Activated CD8-positive, alpha-beta memory T cell treated with anti-CD3 and anti-CD28 coated beads, Interleukin-2, amount 50 U/mL, for 24 hours (primary cell): ENCODE results near the gene PARD3.

Experiments used
- DNase-seq: peaks from one replicate; pipeline ENCODE4 v3.0.0-alpha.2; 2020; ENCODE audit errors: extremely low read depth

The PARD3 gene

DNA sequence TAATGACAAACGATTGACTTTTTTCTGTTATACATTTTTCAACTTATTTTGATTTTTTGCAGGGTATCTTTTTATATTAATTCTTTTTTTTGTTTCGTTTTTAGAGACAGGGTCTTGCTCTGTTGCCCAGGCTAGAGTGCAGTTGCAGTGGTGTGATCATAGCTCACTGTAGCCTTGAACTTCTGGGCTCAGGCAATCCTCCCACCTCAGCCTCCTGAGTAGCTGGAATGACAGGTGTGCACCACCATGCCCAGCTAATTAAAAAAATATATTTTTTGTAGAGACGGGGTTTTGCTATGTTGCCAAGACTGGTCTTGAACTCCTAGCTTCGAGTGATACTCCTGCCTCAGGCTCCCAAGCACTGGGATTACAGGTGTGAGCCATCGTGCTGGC, 601.3 kb downstream of the PARD3 start:
- no peak for DNase-seq

DNA sequence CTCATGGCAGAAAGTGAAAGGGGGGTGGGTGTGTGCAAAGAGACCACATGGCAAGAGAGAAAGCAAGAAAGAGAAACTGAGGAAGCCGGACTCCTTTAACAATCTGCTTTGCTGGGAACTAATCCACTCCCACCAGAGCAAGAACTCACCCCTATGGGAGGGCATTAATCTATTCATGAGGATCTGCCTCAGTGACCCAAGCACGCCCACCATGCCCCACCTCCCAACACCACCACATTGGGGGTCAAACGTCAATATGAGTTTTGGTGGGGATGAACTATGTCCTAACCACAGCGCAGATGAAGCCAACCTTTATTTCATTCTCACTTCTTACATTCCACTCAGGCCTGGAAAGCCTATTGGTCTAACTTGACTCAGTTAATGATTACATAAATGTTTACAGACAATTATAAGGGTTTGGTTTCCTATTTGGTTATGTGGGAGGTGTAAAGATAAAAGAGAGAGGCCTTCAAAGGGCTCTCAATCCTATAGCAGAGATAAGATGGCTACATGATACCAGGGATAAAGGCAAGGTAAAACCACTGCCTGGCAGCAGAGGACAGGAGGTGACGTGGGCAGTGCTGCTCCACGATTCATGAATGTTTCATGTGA, 601.8 kb downstream of the PARD3 start:
- DNase-seq: no peak

DNA sequence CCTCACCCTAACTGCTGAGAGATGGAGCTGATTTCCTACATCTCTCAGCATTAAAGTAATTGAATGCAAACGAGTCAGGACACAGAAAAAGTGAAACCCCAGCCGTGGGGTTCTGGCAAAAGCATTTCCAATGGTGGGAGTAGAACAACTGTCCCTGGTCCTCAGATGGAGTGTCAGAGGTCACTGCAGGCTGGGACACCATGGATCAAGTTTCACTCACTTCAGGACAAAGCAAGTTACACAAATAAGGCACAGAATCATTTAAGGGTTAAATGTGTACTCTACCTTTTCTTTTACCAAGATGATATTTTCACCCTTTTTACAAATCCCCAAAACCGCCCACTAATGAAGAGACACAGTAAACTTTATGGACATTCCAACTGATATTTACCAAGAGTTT, 607.8 kb downstream of the PARD3 start:
- no peak for DNase-seq

DNA sequence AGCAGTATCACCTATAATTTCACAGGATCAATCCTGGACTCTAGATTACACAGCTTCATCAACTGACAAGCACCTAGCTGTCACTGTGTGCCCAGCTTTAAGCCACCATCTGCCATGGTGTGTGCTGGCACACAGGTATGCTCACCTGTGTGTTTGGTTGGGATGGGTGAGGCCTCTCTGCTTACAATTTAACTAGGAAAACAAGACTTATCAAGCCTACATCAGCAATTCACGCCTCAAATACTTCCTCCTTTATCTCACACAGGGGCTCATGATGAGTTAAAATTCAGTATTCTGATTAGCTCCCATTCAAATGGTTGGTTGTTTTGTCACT, 608.2 kb downstream of the PARD3 start:
- no peak for DNase-seq

DNA sequence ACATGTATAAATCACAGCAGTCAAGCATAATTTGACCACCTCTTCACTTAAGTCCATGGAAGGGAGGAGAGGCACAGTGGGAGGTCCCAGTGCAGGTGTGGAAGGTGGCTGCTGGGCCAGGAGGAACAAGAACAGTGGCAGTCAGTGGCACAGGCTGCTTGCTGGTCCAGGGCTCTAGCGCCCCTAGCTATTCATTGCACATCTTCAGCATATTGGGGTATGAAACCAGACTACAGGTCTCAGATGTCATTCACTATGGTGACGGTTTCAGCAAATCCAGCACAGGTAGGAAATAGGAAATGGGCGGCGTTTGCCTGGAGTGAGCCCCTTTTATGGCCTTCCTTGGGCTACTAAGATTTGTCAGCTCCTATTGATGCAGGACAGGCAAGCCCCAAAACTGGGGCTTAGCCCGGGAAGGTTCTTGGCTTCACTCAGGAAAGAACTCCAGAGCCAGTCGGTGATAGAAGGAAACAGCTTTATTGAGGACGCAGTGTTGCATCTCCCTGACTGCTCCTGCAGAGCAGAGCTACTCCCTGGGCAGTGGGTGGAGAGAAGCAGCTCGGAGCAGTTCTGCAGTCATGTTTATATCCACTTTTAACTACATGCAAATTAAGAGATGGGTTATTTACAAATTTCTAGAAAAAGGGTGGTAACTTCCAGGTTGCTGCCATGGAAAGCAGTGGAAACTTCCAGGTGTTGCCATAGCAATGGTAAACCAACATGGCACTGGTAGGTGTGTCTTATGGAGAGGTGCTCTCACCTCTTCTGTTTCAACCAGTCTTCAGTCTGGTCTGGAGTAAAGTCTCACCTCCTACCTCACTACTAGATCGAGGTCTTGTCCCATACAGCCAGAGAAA, 608.8 kb downstream of the PARD3 start:
- DNase-seq: no peak

DNA sequence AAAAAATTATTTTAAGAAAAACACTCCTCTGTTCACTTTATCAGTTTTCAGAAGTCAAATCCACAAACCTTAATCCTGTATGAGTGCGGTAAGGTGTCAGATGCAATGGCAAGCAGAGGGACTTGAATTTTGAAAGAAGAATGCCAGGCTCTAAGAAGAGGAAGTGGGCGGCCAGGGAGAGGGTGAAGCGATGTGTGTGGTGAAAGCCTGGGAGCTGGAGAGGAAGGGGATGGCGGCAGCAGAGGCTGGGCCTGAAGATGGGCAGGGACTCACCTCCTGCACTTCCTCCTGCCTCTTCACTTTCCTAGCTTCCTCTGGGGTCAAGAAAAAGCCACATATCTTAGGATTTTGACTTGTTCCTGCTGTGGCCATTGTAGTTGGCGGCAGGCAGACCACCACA, 609.6 kb downstream of the PARD3 start:
- no peak for DNase-seq

DNA sequence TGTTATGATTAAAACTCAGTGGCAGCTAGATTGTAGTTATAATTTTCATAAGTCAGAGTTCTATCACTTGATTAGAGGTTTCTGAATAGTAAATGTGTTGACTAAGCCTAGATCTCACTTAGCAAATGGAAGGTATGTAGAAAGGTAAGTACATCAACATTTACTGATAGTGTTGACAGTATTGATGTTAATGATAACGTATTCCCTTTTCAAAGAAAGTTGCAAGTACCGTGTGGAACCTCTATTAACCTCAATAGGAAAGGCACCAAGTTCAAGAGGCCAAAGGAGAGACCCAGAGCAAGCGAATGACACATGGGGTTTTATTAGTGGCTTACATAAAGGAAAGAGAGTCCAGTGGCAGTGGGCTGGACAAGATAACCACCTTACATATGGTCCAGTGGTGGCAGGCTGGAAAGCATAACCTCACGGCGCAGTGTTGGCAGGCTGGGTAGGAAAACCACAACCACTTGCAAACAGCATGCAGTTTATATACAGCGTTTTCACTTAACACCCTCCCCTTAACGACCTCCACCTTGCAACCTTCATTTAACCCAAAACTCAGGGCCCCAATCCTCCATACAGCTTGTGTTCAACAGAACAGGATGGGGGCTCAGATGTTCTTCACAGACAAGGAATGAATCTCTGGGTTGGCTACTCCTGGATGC, 611.0 kb downstream of the PARD3 start:
- DNase-seq: no peak

DNA sequence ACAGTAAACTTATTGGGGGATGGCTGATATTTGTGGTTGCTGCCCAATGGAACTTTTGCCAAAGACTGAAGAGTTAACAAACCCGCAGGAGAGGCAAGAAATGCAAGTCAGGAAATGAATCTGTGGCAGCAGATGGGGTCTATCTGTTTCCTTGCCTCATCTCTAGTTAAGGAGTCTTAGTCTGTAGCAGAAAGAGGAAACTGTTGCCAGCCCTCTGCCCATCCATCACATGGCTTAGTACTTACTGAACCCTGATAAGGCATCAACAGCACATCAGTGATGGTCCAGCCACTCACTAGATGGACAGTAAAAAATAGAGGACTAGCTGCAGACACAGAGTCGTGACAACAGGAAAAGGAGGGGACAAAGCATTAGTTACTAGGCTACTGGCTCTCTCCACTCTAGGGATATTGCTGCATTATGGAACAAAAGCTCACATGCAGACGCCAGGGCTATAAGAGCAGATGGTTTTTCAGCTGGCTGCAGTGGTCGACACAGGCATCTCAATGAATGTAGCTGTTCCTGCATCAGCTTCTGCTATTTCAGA, 614.7 kb downstream of the PARD3 start:
- DNase-seq: no peak

DNA sequence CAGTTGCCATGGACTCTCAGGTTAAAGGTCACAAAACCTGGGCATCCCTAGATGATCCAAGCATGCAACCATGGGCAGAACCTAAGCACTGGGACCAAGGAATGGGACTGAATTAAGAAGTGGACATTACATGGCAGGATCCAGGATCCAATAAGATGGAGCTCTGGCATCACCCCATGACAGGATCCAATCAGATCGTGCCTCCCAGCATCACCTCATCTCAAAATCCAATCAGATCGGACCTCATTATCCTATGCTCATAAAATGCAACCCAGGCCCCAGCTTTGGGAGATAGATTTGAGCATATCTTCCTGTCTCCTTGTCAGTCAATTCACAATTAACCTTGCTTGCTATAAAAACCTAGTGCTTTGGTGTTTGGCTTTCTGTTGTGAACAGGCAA, 616.1 kb downstream of the PARD3 start:
- no peak for DNase-seq

DNA sequence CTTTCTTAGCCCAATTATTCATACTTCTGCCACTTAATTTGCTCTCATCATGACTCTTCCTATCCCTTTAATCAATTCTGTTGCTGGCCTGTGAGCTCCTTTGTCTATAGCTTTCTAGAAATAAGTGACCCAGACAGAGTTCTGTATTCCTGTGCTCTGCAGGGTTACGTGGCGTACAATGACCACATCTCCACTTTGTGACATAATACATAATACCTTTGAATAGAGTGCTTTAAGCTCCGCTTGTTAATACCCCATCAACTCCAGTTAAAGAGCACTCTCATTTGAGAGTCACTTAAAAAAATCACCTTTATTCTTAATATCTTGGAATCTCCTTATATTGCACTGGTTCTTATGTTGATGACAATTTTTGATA, 619.0 kb downstream of the PARD3 start:
- no peak for DNase-seq

DNA sequence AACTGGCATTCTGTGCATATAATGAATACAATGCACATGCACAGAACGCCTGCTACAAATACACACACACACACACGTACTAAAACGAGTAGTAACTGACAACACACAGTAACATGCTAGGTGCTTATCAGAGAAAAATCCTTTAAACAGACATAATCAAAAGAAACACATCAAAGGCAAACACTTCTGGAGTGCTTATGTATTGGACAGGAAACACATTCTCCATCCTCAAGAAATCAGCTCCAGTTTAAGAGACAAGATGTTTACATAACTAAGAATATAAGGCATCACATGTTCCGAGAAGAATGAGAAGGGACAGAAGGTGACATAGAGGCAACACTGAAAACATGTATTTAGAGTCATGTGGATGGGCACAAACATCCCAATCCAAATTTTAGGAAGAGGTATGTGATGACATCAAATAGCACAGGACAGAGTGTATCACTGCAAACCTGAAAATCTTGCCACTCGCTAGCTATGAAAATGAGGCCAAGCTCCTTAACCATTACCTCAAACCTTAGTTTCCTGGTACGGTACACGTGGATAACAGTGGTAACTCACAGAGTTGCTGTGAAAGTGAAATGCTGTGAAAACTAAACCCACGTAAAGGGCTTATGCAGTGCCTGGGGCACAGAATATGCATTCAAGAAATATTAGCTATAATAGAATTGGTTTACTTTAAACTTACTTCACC, 619.6 kb downstream of the PARD3 start:
- DNase-seq: no peak

DNA sequence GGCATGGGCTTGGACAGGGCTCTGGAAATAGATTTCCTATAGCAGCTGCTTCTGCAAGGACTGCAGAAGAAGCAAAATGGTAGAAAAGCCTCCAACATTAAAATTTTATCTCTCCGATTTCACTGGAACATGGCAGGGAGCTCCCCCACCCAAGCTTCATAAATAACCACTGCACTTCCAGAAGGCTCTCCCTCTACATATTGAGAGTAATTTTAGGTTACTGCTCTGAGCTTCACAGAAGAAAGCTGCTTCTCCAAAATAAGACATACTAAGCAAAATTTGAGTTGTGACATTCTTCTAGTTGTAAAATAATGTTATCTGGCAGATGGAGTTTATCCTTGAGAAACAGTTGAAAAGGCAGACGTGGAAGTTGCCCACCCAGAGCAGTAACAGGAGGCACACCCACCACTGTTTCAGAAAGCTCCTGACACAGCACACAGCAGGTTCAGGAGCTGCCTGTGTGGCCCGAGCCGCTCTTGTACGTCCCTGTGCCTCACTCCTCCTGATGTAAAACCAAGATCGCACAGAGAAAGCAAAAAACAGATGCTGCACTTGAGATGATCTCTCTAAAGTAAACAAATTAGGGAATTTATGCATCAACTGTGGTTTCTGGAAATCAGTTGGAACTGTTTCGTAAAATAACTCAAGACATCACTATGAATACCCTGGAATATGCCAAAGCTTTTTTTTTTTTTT, 621.0 kb downstream of the PARD3 start:
- DNase-seq: no peak

DNA sequence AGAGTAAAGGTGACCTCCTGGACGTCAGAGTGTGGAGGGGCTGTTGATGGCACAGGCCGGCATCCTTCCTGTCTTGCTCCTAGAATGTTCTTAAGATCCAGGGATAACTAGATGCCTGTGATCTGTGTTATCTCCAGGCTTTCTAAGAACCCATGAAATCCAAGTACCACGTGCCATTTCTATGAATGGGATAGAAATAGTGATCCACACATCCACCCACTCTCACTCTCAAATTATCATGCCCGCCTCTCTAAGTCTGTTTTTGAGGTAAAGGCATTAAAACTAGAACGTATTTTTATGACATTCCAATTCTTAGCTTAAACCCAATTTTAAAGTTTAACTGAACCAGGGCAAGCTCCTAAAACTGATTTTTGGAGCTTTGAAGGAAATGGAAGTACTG, 622.5 kb downstream of the PARD3 start:
- DNase-seq: no peak

DNA sequence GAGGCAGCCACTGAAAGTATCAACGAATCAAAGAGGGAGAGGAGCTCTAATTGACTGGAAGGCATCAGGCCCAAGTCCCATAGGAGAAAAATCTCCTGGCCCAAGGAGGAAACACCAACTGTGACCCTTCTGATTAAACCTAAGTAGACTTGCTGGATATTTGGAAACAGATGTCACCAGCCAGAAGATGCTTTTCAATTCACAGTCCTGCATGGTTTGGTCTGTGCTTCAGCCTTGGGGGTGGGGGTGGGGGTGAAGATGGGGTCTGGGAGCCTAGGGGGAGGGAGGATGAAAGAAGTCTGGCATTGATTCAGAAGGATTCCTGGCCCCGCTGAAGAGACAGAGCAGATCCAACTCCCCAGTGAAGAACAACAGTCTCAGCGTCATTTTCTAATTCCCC, 623.7 kb downstream of the PARD3 start:
- no peak for DNase-seq

DNA sequence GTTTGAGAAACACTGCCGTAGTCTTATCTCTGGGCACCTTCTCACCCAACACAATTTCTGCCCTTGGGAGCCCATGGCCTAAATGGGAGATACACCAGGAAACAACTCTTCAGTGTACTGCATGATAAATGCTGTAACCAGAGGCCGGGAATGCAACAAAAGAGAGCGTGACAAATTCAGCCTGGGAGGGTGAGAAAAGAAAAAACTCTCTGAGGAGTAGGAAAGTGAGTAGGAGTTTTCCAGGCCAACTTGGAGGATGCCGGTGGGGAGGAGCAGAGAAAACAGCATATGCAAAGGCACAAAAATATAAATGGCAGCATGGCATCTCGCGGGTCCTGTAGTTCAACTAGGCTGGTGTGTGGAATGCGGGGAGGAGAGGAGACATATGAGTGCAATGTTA, 624.5 kb downstream of the PARD3 start:
- no peak for DNase-seq

DNA sequence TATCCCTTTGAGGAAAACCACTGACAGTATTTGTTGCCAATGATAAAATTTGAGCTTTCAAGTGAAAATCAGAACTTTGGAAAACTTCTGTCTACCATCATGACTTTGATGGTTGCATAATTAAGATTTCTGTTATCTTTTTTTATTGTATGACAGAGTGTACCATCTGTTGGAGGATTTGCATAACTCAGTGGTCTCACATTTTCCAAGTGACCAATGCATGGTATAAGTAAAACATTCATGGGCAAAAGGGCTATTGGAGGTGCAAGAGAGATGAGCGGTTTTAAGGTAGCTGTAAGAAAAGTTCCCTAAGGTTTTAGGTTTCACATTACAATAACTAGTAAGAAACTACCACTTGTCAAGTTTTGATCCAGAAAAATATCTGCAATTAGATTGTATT, 625.3 kb downstream of the PARD3 start:
- no peak for DNase-seq

DNA sequence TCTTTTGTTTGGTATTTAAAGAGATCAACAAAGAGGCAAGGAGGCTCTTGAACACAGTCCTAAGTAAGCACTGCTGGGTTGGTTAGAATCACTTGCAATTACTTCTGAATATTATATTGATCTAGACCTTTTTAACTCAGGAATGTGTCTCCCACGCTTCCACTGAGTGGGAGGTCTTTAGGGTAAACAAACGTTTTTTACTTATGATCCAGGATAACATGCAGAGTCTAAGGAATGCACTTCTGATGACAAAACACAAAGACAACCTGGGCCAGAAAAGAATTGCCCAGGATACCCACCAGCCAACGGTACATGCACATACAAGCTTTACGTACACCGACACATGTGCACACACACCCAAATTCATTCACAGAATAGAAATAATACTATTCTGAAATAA, 626.9 kb downstream of the PARD3 start:
- no peak for DNase-seq

DNA sequence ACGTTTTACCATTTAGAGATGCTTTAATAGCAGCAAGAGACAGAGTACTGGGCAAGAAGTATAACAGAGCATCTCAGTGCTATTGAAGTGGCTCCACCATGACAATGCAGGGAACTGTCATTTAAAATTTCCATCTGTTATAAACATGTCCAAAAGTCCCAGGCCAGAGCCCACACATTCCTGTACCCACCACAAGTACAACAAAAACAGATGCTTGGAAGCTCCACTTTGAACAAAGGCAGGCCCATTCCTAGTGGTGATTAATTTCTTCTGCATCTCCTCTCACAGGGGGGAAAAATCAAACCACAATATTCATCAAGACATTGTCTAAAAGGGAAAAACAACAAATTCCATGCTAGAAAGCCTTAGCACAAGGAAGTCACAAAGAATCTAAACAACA, 627.9 kb downstream of the PARD3 start:
- no peak for DNase-seq

DNA sequence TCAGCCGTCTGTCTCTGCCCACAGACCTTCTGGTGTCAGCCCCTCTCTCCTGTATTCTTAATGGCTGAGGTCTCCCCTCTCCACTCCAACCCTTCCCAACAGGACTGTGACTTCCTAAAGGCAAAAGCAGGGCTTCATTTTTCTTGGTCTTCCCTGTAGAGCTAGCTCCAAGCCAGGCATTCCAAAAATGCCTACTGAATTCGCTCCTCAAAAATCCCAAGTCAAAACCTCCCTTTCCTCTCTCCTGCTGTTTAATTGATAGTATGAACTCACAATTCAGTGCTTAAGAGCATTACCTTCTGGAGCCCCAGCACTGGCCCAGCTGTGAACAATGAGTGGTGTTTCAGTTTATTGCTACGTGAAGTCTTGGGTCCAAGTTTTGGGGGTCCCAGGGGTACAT, 628.4 kb downstream of the PARD3 start:
- DNase-seq: no peak

DNA sequence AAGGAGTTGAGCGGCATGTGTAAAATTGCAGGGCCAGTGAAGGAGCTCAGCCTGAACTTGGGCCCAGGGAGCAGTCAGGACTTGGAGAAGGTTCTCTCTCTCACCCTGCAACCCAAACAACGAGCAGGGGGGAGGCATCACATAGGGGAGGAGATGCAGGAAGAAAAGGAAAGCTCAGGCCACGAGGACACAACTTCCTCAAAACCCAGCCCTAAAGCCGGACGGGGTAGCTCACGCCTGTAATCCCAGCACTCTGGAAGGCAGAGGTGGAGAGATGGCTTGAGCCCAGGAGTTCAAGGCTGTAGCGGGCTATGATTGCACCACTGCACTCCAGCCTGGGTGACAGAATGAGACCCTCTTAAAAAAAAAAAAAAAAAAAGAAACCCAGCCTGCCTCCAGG, 629.1 kb downstream of the PARD3 start:
- DNase-seq: no peak

DNA sequence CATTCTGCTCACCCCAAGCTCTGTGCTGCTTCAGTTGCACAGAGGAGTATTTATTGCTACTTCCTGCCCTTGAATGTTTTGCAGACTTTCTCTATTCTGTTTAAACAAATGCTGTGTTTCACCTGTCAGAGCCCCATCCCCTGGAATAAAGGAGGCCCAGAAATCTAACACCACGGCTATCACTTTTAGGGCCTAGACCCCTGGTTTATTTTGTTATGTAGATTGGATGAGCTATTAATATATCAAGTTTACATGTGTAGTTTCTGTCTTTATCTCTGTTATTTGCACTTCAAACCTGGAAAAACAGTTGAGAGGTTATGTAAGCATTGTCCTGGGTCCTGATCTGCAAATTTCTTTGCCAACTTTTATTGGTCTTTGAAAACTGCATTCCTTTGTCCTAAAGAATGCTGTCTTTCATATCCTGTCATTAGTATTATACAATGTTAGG, 630.1 kb downstream of the PARD3 start:
- no peak for DNase-seq

DNA sequence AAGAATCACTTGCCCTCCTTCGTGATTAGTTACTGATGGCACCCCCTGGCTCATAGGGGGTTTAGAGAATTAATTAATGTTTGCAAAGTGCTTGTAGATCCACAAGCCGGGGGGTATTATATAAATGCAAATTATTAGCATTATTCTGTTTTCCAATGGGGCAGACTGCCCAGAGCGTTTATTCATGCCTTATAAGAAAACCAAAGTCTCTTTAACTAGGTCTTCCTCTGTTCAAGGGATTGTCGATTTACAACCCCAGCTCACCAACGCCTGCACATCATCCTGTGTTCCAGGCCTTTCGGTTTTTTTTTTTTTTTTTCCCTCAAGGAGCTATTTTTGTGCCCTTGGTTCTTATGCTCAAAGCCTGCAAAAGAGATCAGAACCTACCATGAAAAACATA, 630.7 kb downstream of the PARD3 start:
- DNase-seq: no peak
